ENCODE data around the gene STIM2.

The STIM2 gene

DNA sequence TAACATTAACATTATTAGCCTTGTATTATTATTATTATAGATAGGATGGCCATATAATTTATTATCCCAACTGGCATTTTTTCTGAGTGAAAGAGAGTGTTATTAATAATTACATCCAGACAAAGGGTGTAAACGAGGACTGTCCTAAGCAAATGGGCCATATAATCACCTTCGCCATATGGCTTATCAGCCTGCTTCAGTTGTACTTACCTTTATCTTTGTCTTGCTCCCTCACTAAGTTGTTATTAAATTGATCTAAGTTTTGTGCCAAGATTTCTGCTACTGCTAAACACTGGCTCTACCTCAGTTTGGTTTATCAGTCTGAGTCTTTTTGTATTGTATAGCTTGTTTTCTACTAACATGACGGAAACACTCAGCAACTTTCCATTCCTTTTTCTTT, 76.9 kb downstream of the STIM2 start:
- no peak overlapping the region for H3K4me3 ChIP-seq (ENCODE audit: low read depth in 1 of 5, low read length in 5 of 5)
- H3K9ac ChIP-seq (ENCODE audit: low read length in 5 of 5): no peak overlapping the region
- no peaks in the 10 kb centered on the region for H3K9me3 ChIP-seq (ENCODE audit: control insufficient read depth in 5 of 5, low read length in 5 of 5)
- H3K27me3 ChIP-seq (ENCODE audit: control insufficient read depth in 5 of 5, insufficient read depth in 4 of 5, low read length in 5 of 5): no peaks in the 10 kb centered on the region
- H3K4me1 ChIP-seq (ENCODE audit: control insufficient read depth in 5 of 5, insufficient read depth in 5 of 5, low read length in 5 of 5): no peaks in the 10 kb centered on the region
- H3K36me3 ChIP-seq (ENCODE audit: control insufficient read depth in 5 of 5, insufficient read depth in 5 of 5, low read length in 5 of 5): no peaks in the 10 kb centered on the region
- H3K27ac ChIP-seq (ENCODE audit: low read depth, low read length): no peak overlapping the region

DNA sequence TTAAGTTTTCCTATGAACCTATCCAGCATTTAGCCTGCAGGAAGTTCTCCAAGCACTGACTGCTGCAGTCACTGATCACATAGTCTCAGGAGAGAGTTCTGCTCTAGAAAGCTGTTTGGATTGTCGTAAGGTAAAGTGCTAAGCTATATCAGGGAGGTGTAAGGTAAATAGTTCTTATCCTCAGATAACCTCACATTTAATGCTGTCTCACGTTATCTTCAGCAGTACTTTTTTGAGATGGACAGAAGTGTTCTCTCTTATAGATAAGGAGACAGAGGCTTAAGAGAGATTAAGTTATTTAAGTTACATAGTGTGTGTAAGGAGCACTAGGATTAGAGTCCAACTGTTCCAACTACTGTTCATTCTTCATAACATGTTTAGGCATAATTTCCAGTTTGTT, 77.9 kb downstream of the STIM2 start:
- no peaks in the 10 kb centered on the region for H3K36me3 ChIP-seq (ENCODE audit: control insufficient read depth in 5 of 5, insufficient read depth in 5 of 5, low read length in 5 of 5)
- H3K27me3 ChIP-seq (ENCODE audit: control insufficient read depth in 5 of 5, insufficient read depth in 4 of 5, low read length in 5 of 5): no peaks in the 10 kb centered on the region
- no peak overlapping the region for H3K27ac ChIP-seq (ENCODE audit: low read depth, low read length)
- no peaks in the 10 kb centered on the region for H3K4me1 ChIP-seq (ENCODE audit: control insufficient read depth in 5 of 5, insufficient read depth in 5 of 5, low read length in 5 of 5)
- H3K9ac ChIP-seq (ENCODE audit: low read length in 5 of 5): no peak overlapping the region
- no peaks in the 10 kb centered on the region for H3K9me3 ChIP-seq (ENCODE audit: control insufficient read depth in 5 of 5, low read length in 5 of 5)
- H3K4me3 ChIP-seq (ENCODE audit: low read depth in 1 of 5, low read length in 5 of 5): no peak overlapping the region

GRCh38 chr4:26941951-26942350, 81.3 kb downstream of the STIM2 start:
- Histone ChIP-seq H3K36me3 (ENCODE audit: control insufficient read depth in 5 of 5, insufficient read depth in 5 of 5, low read length in 5 of 5) (no peaks in the 10 kb centered on the region), H3K27ac (ENCODE audit: low read depth, low read length) (no peak overlapping the region), H3K27me3 (ENCODE audit: control insufficient read depth in 5 of 5, insufficient read depth in 4 of 5, low read length in 5 of 5) (no peaks in the 10 kb centered on the region)

DNA sequence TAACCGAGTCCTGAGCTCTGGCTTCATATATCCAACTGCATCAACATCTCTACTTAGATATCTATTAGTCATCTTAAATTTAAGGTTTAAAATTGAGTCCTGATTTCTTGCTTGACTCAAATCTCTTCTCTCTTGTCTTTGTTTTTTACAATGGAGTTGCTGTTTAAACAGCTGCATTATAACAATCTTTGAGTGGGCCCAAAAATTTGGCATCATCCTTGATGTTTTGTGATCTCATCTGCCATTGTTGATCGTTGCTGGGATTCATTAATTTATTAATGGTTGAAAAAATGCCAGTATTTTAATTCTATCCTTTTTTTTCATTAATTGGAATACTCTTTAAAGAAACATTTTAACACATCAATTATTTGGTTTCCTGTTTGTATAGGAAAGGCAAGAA, 82.2 kb downstream of the STIM2 start:
- Histone ChIP-seq H3K27ac (ENCODE audit: low read depth, low read length) (no peak overlapping the region), H3K36me3 (ENCODE audit: control insufficient read depth in 5 of 5, insufficient read depth in 5 of 5, low read length in 5 of 5) (no peaks in the 10 kb centered on the region), H3K4me3 (ENCODE audit: low read depth in 1 of 5, low read length in 5 of 5) (no peak overlapping the region), H3K9ac (ENCODE audit: low read length in 5 of 5) (no peak overlapping the region), H3K27me3 (ENCODE audit: control insufficient read depth in 5 of 5, insufficient read depth in 4 of 5, low read length in 5 of 5) (no peaks in the 10 kb centered on the region), H3K9me3 (ENCODE audit: control insufficient read depth in 5 of 5, low read length in 5 of 5) (no peaks in the 10 kb centered on the region), H3K4me1 (ENCODE audit: control insufficient read depth in 5 of 5, insufficient read depth in 5 of 5, low read length in 5 of 5) (no peaks in the 10 kb centered on the region)

More at GRCh38 chr4:26941951-26942350, 81.3 kb downstream of the STIM2 start:
- Histone ChIP-seq H3K9me3 (ENCODE audit: control insufficient read depth in 5 of 5, low read length in 5 of 5) (no peaks in the 10 kb centered on the region), H3K4me1 (ENCODE audit: control insufficient read depth in 5 of 5, insufficient read depth in 5 of 5, low read length in 5 of 5) (no peaks in the 10 kb centered on the region), H3K4me3 (ENCODE audit: low read depth in 1 of 5, low read length in 5 of 5) (no peak overlapping the region), H3K9ac (ENCODE audit: low read length in 5 of 5) (no peak overlapping the region)

- Histone ChIP-seq H3K9me3 (ENCODE audit: control insufficient read depth in 5 of 5, low read length in 5 of 5) (no peaks in the 10 kb centered on the region), H3K4me3 (ENCODE audit: low read depth in 1 of 5, low read length in 5 of 5) (no peak overlapping the region), H3K9ac (ENCODE audit: low read length in 5 of 5) (no peak overlapping the region), H3K4me1 (ENCODE audit: control insufficient read depth in 5 of 5, insufficient read depth in 5 of 5, low read length in 5 of 5) (no peaks in the 10 kb centered on the region), H3K36me3 (ENCODE audit: control insufficient read depth in 5 of 5, insufficient read depth in 5 of 5, low read length in 5 of 5) (no peaks in the 10 kb centered on the region), H3K27me3 (ENCODE audit: control insufficient read depth in 5 of 5, insufficient read depth in 4 of 5, low read length in 5 of 5) (no peaks in the 10 kb centered on the region), H3K27ac (ENCODE audit: low read depth, low read length) (no peak overlapping the region)
Observed at GRCh38 chr4:26943391-26943790, 82.8 kb downstream of the STIM2 start.

DNA sequence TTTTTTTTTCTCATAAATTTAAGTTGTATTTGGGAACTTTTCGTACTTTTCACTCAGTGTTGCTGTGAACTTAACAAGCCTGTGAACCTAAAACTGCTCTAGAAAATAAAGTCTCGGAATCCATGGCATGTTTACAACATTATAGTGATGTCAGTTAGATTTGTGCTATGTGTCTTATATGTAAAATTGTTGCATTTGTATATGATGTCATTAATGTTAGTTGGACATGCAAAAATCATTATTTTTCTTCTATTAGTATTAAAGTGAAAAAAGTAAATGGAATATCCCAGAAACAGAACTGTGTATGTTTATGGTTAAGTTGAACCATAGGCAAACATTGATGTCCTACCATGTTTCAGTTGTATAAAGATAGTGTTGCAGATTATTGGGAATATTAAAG, 85.2 kb downstream of the STIM2 start:
- H3K9ac ChIP-seq (ENCODE audit: low read length in 5 of 5): no peak overlapping the region
- H3K4me1 ChIP-seq (ENCODE audit: control insufficient read depth in 5 of 5, insufficient read depth in 5 of 5, low read length in 5 of 5): no peaks in the 10 kb centered on the region
- peaks cover 0 to 4% (median 3%) of the 10 kb centered on the region in 5 donors for H3K9me3 ChIP-seq (ENCODE audit: control insufficient read depth in 5 of 5, low read length in 5 of 5)
- no peaks in the 10 kb centered on the region for H3K27me3 ChIP-seq (ENCODE audit: control insufficient read depth in 5 of 5, insufficient read depth in 4 of 5, low read length in 5 of 5)
- no peak overlapping the region for H3K27ac ChIP-seq (ENCODE audit: low read depth, low read length)
- no peak overlapping the region for H3K4me3 ChIP-seq (ENCODE audit: low read depth in 1 of 5, low read length in 5 of 5)
- H3K36me3 ChIP-seq (ENCODE audit: control insufficient read depth in 5 of 5, insufficient read depth in 5 of 5, low read length in 5 of 5): no peaks in the 10 kb centered on the region

DNA sequence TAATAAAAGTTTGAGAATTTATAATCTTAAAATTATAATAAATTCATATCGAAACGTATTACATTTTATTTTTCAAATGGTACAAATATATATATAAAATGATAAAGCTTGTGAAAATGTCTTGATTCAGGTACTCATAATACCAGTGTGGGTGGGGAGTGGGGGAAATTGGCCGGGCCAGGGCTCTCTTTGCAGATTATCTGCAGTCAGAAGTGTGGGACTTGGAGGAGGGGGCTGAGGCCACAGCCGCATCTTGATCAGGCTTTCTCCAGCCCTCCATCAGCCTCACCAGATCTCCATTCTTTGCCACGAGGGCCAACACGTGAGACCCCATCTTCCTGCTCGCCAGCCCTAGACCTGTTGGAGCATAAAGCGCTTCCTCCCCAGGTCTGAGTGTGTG, 86.7 kb downstream of the STIM2 start:
- Histone ChIP-seq H3K9me3 (ENCODE audit: control insufficient read depth in 5 of 5, low read length in 5 of 5) (peaks cover 0 to 4% (median 3%) of the 10 kb centered on the region in 5 donors), H3K27ac (ENCODE audit: low read depth, low read length) (no peak overlapping the region), H3K9ac (ENCODE audit: low read length in 5 of 5) (no peak overlapping the region), H3K4me1 (ENCODE audit: control insufficient read depth in 5 of 5, insufficient read depth in 5 of 5, low read length in 5 of 5) (no peaks in the 10 kb centered on the region), H3K4me3 (ENCODE audit: low read depth in 1 of 5, low read length in 5 of 5) (no peak overlapping the region), H3K36me3 (ENCODE audit: control insufficient read depth in 5 of 5, insufficient read depth in 5 of 5, low read length in 5 of 5) (no peaks in the 10 kb centered on the region), H3K27me3 (ENCODE audit: control insufficient read depth in 5 of 5, insufficient read depth in 4 of 5, low read length in 5 of 5) (no peaks in the 10 kb centered on the region)

DNA sequence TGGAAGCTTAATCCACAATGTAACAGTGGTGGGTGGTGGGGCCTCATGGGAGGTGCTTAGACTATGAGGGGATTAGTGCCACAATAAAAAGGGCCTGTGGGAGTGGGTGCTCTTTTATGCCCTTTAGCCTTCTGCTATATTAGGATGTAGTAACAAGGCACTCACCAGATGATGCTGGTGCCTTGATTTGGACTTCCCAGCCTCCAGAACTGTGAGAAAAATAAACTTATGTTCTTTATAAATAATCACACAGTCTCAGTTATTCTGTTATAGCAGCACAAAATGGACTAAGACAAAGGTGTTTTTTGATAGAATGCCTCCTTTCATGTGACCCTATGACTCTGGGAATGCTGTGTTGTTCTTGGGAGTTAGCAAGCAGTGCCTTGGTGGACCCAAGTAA, 89.8 kb downstream of the STIM2 start:
- Histone ChIP-seq H3K9ac (ENCODE audit: low read length in 5 of 5) (no peak overlapping the region), H3K4me1 (ENCODE audit: control insufficient read depth in 5 of 5, insufficient read depth in 5 of 5, low read length in 5 of 5) (no peaks in the 10 kb centered on the region), H3K9me3 (ENCODE audit: control insufficient read depth in 5 of 5, low read length in 5 of 5) (peaks cover 0 to 4% (median 3%) of the 10 kb centered on the region in 5 donors), H3K27me3 (ENCODE audit: control insufficient read depth in 5 of 5, insufficient read depth in 4 of 5, low read length in 5 of 5) (no peaks in the 10 kb centered on the region), H3K4me3 (ENCODE audit: low read depth in 1 of 5, low read length in 5 of 5) (no peak overlapping the region), H3K27ac (ENCODE audit: low read depth, low read length) (no peak overlapping the region), H3K36me3 (ENCODE audit: control insufficient read depth in 5 of 5, insufficient read depth in 5 of 5, low read length in 5 of 5) (no peaks in the 10 kb centered on the region)

DNA sequence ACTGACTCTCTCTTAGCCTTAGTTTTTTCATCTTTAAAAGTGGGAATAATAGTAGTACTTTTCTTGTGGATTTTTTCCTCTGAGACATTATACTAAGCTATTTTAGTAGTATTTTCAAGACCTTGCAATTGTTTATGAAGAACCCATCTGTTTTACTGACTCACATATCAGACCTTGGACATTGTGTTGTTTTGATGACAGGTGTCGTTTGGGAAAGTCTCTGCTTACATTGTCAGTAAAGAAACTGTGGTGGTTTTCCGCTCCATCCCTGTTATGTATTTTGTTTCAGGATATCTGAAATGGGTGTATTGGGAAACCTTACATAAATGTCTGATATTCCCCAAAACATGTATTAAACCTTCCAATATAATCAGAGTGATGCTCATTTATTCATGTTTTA, 92.2 kb downstream of the STIM2 start:
- no peak overlapping the region for H3K9ac ChIP-seq (ENCODE audit: low read length in 5 of 5)
- H3K27ac ChIP-seq (ENCODE audit: low read depth, low read length): no peak overlapping the region
- H3K4me1 ChIP-seq (ENCODE audit: control insufficient read depth in 5 of 5, insufficient read depth in 5 of 5, low read length in 5 of 5): no peaks in the 10 kb centered on the region
- H3K36me3 ChIP-seq (ENCODE audit: control insufficient read depth in 5 of 5, insufficient read depth in 5 of 5, low read length in 5 of 5): no peaks in the 10 kb centered on the region
- H3K27me3 ChIP-seq (ENCODE audit: control insufficient read depth in 5 of 5, insufficient read depth in 4 of 5, low read length in 5 of 5): no peaks in the 10 kb centered on the region
- peaks cover 0 to 4% (median 3%) of the 10 kb centered on the region in 5 donors for H3K9me3 ChIP-seq (ENCODE audit: control insufficient read depth in 5 of 5, low read length in 5 of 5)
- H3K4me3 ChIP-seq (ENCODE audit: low read depth in 1 of 5, low read length in 5 of 5): no peak overlapping the region

DNA sequence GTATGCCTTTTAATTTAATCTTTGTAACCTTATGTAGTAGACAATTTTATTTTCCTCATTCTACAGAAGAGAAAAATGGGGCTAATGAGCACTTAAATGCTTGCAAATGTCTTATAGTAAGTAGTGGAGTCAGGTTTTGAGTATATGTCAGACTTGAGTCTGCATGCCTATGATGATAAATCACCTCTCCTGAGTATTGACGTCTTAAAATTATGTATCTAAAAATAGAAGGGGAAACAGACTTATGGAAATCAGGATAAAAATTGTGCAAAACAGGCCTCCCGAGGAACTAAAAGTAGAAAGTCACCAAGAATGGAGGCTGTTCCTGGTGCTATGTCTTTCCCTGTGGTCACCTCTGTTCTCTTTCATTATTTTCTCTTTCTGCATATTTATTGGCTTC, 92.7 kb downstream of the STIM2 start:
- Histone ChIP-seq H3K27me3 (ENCODE audit: control insufficient read depth in 5 of 5, insufficient read depth in 4 of 5, low read length in 5 of 5) (no peaks in the 10 kb centered on the region), H3K27ac (ENCODE audit: low read depth, low read length) (no peak overlapping the region), H3K9me3 (ENCODE audit: control insufficient read depth in 5 of 5, low read length in 5 of 5) (peaks cover 0 to 4% (median 3%) of the 10 kb centered on the region in 5 donors), H3K4me3 (ENCODE audit: low read depth in 1 of 5, low read length in 5 of 5) (no peak overlapping the region), H3K9ac (ENCODE audit: low read length in 5 of 5) (no peak overlapping the region), H3K36me3 (ENCODE audit: control insufficient read depth in 5 of 5, insufficient read depth in 5 of 5, low read length in 5 of 5) (no peaks in the 10 kb centered on the region), H3K4me1 (ENCODE audit: control insufficient read depth in 5 of 5, insufficient read depth in 5 of 5, low read length in 5 of 5) (no peaks in the 10 kb centered on the region)

All from subcutaneous abdominal adipose tissue (tissue), 5 donors.